ENCODE results near the gene STK32B.

DNA sequence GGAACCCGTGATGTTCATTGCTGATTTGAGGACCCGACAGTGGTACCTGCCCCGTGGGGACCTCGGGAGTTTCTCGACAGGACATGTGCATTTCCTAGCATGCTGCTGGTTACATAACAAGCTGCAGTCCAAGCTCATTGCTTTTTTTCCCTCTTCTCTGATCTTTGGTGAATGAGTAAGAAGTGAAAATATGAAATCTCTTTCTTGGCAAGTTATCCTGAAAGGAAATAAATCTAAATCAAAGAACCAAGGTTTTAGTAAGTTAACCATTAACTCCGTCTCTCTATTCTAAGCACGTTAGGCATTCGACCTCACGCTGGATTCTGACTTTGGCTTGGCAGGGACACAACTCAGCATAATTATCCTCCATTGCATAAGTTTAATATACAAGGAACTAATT, 86.6 kb downstream of the STK32B start:
- TF ChIP-seq EP300 (IDR thresholded peaks at IDR 0.05), result no peak
- TF ChIP-seq, protein P1, sequence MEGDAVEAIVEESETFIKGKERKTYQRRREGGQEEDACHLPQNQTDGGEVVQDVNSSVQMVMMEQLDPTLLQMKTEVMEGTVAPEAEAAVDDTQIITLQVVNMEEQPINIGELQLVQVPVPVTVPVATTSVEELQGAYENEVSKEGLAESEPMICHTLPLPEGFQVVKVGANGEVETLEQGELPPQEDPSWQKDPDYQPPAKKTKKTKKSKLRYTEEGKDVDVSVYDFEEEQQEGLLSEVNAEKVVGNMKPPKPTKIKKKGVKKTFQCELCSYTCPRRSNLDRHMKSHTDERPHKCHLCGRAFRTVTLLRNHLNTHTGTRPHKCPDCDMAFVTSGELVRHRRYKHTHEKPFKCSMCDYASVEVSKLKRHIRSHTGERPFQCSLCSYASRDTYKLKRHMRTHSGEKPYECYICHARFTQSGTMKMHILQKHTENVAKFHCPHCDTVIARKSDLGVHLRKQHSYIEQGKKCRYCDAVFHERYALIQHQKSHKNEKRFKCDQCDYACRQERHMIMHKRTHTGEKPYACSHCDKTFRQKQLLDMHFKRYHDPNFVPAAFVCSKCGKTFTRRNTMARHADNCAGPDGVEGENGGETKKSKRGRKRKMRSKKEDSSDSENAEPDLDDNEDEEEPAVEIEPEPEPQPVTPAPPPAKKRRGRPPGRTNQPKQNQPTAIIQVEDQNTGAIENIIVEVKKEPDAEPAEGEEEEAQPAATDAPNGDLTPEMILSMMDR (IDR thresholded peaks at IDR 0.05), result no peak

Data from upper lobe of left lung (tissue), 4 donors.